Panc1 (cell line): ENCODE data around the gene SYCP3. TPM values are rescaled to one million over a fixed set of nuclear protein-coding genes. Genes with fewer than 3 reads are reported as not detected.

Experiments
- ATAC-seq: fragments of 200-7000 bp; cut with Tn5 transposase; 2 replicates; pipeline ENCODE4 v1.9.1; 2020; ENCODE audit warnings: mild to moderate bottlenecking, moderate library complexity
- BruUV-seq: library from RNA; stranded (reverse); fragments of 400-500 nt; replicated peaks from 2 replicates; lab custom pipeline; 2021; lab: Mats Ljungman, UMichigan
- CTCF ChIA-PET: fragments of 300-600 bp; sonication (Branson Sonifier 250); formaldehyde crosslinking; loops from one replicate; lab custom pipeline; 2022; ENCODE audit warnings: antibody characterized with exemption; lab: Charles Lee
- POLR2A ChIA-PET: fragments of 300-600 bp; sonication (Branson Sonifier 250); formaldehyde crosslinking; loops from one replicate; lab custom pipeline; 2022; ENCODE audit warnings: antibody characterized with exemption; lab: Charles Lee
- DNase-seq: peaks from one replicate; pipeline ENCODE4 v3.0.0-alpha.2; 2010; ENCODE audit warnings: low read depth, low spot score
- H3K27ac ChIP-seq: 2 replicates; pipeline ENCODE4 v1.5.1; 2011; ENCODE audit warnings: mild to moderate bottlenecking, low read length, inconsistent platforms
- H3K27me3 ChIP-seq: fragments of 200-500 bp; sonication (Bioruptor generic); 2 replicates; pipeline ENCODE4 v1.6.0; 2014; ENCODE audit warnings: low read length, inconsistent platforms; ENCODE audit not compliant: control insufficient read depth, insufficient read depth
- H3K36me3 ChIP-seq: fragments of 200-500 bp; sonication (Bioruptor generic); 2 replicates; pipeline ENCODE4 v1.5.1; 2014; ENCODE audit warnings: inconsistent platforms, mild to moderate bottlenecking, low read length, moderate library complexity; ENCODE audit not compliant: control insufficient read depth, insufficient read depth
- H3K4me1 ChIP-seq: 2 replicates; pipeline ENCODE4 v1.5.1; 2011; ENCODE audit warnings: inconsistent platforms, mild to moderate bottlenecking, low read length, moderate library complexity; ENCODE audit not compliant: control insufficient read depth, insufficient read depth
- H3K4me3 ChIP-seq, 2 experiments: 2 replicates each; pipeline ENCODE4 v1.5.1; 2011 to 2012; ENCODE audit warnings: low read depth in 2 of 2, low read length in 2 of 2, mild to moderate bottlenecking in 2 of 2, inconsistent platforms in 1 of 2, moderate library complexity in 1 of 2
- H3K9me3 ChIP-seq: fragments of 200-500 bp; sonication (Bioruptor generic); 2 replicates; pipeline ENCODE4 v1.5.1; 2014; ENCODE audit warnings: low read depth, mild to moderate bottlenecking, inconsistent platforms, low read length, moderate library complexity; ENCODE audit not compliant: control insufficient read depth, insufficient read depth
- CTCF ChIP-seq: fragments of 450-650 bp; IDR thresholded peaks from 2 replicates; pipeline ENCODE4 v1.5.1; 2017; ENCODE audit warnings: mild to moderate bottlenecking
- POLR2AphosphoS5 ChIP-seq: IDR thresholded peaks from 2 replicates; pipeline ENCODE4 v1.6.1; 2012; ENCODE audit warnings: mild to moderate bottlenecking, low read depth, low read length, moderate library complexity
- REST ChIP-seq, 2 experiments: IDR thresholded peaks; 2 replicates each; pipeline ENCODE4 v1.6.1; 2011 to 2012; ENCODE audit warnings: low read depth in 2 of 2, control low read depth in 1 of 2, low read length in 1 of 2, mild to moderate bottlenecking in 1 of 2, moderate library complexity in 1 of 2; ENCODE audit not compliant: insufficient read depth in 1 of 2
- SIN3A ChIP-seq: IDR thresholded peaks from 2 replicates; pipeline ENCODE4 v1.6.1; 2012; ENCODE audit warnings: low read depth, mild to moderate bottlenecking, low read length, moderate library complexity, borderline replicate concordance; ENCODE audit not compliant: insufficient read depth
- TCF7L2 ChIP-seq: IDR thresholded peaks from 2 replicates; pipeline ENCODE4 v1.6.1; 2011; ENCODE audit warnings: mild to moderate bottlenecking, low read depth, low read length, inconsistent platforms
- in situ Hi-C: cut with HindIII; loops from 2 replicates; pipeline ENCODE4 v1.10.0; 2016; ENCODE audit warnings: low sequenced_read_pairs, low pct_unique_long_range_greater_than_20kb
- intact Hi-C: fragments of 100-400 bp; cut with micrococcal nuclease; formaldehyde crosslinking; loops from one replicate; pipeline ENCODE4 v1.10.0; 2022; ENCODE audit not compliant: unreplicated experiment
- total RNA-seq: library from RNA; stranded (reverse); gene quantifications from one replicate; pipeline ENCODE4 v1.2.1, GENCODE V29; 2021; ENCODE audit not compliant: unreplicated experiment

SYCP3 gene
- total RNA-seq, 1 experiment from 2014 or later = not detected

- TF ChIP-seq SIN3A = no peak
- TF ChIP-seq POLR2AphosphoS5 = no peak
- no peak for TF ChIP-seq TCF7L2
- no peak for TF ChIP-seq CTCF
- TF ChIP-seq REST (IDR thresholded peaks at IDR 0.05; ENCODE audit: insufficient read depth in 1 of 2, low read depth in 2 of 2, low read length in 1 of 2) = no peak
- Histone ChIP-seq H3K27me3 (no peaks in the 10 kb centered on the region), H3K4me1 (no peaks in the 10 kb centered on the region), H3K36me3 (0 out of 2 replicates have a peak, but pooled peaks cover 4% of the 10 kb centered on the region), H3K27ac (no peak overlapping the region), H3K4me3 (no peak overlapping the region), H3K9me3 (no peaks in the 10 kb centered on the region)
- CTCF ChIA-PET = no interaction called here
- intact Hi-C loops (no loop called here), in situ Hi-C loops (no loop called here)
- BruUV-seq = no TSS peak
- POLR2A ChIA-PET = no interaction called here
- DNase-seq (no peak), ATAC-seq (no peak)
These were observed 24.1 kb upstream of the SYCP3 start for GRCh38 chr12:101763246-101763931.

- intact Hi-C loops (no loop called here), in situ Hi-C loops (no loop called here)
- H3K4me3 ChIP-seq = no peak overlapping the region
- POLR2A ChIA-PET = no interaction called here
- H3K9me3 ChIP-seq = no peaks in the 10 kb centered on the region
- BruUV-seq = no TSS peak
- H3K36me3 ChIP-seq = 0 out of 2 replicates have a peak, but pooled peaks cover 2% of the 10 kb centered on the region
- no peaks in the 10 kb centered on the region for H3K27me3 ChIP-seq
- no peak overlapping the region for H3K27ac ChIP-seq
- DNase-seq (no peak), ATAC-seq (no peak)
- TF ChIP-seq TCF7L2 = no peak
- TF ChIP-seq POLR2AphosphoS5 = no peak
- no peaks in the 10 kb centered on the region for H3K4me1 ChIP-seq
- CTCF ChIA-PET = no interaction called here
These were observed 22.5 kb upstream of the SYCP3 start for GRCh38 chr12:101761781-101762180.

- ATAC-seq (no peak), DNase-seq (no peak)
- H3K36me3 ChIP-seq = 0 out of 2 replicates have a peak, but pooled peaks cover 2% of the 10 kb centered on the region
- H3K27ac ChIP-seq = no peak overlapping the region
- H3K9me3 ChIP-seq = no peaks in the 10 kb centered on the region
- H3K27me3 ChIP-seq = no peaks in the 10 kb centered on the region
- in situ Hi-C loops = no loop called here
- BruUV-seq = no TSS peak
- no peak for TF ChIP-seq POLR2AphosphoS5
- TF ChIP-seq REST (IDR thresholded peaks at IDR 0.05; ENCODE audit: insufficient read depth in 1 of 2, low read depth in 2 of 2, low read length in 1 of 2) = no peak
- no peak for TF ChIP-seq CTCF
- no peak for TF ChIP-seq TCF7L2
- TF ChIP-seq SIN3A = no peak
- no peaks in the 10 kb centered on the region for H3K4me1 ChIP-seq
- no peak overlapping the region for H3K4me3 ChIP-seq
- ChIA-PET POLR2A (no interaction called here), CTCF (no interaction called here)
- intact Hi-C loops = no loop called here
These were observed 22.1 kb upstream of the SYCP3 start for GRCh38 chr12:101761350-101761749.
